GM21367 (cell line): ENCODE data around the gene SIM1.

Source experiments
- ATAC-seq: cut with Tn5 transposase; IDR thresholded peaks from one replicate; pipeline ENCODE4 v1.9.1; 2021; ENCODE audit not compliant: unreplicated experiment

The SIM1 gene

DNA sequence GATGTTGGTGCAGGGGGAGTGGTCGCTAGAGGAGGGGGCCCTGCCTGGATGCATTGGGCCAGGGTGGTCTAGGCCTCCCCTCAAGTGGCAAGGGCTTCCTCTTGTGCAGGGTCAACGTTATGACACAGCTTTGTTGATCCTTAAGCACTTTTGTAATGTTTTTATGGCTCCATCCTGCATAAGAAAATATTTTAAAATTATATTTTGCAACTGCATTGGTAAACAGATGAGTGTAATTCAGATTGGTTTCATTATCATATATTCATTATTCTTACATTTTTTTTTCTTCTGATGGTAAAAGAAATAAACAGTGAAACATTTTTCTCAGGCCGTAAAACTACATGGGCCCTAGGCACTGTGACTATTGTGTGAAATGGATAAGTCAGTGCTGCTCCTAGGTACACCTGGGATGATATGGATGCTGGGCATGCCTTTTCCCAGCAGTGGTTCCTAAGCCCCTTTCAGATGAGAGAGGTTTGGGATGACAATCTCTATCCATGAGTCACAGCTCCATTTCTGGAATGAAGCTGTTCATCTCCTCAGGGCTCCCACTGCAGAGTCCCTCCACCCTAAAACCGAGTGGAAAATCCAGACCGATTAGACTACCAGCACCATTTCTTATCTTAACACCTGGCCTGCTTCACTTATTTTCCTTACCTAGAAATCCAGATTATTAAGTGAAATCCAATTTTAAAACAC, 5.8 kb upstream of the SIM1 start:
- ATAC-seq = no peak

DNA sequence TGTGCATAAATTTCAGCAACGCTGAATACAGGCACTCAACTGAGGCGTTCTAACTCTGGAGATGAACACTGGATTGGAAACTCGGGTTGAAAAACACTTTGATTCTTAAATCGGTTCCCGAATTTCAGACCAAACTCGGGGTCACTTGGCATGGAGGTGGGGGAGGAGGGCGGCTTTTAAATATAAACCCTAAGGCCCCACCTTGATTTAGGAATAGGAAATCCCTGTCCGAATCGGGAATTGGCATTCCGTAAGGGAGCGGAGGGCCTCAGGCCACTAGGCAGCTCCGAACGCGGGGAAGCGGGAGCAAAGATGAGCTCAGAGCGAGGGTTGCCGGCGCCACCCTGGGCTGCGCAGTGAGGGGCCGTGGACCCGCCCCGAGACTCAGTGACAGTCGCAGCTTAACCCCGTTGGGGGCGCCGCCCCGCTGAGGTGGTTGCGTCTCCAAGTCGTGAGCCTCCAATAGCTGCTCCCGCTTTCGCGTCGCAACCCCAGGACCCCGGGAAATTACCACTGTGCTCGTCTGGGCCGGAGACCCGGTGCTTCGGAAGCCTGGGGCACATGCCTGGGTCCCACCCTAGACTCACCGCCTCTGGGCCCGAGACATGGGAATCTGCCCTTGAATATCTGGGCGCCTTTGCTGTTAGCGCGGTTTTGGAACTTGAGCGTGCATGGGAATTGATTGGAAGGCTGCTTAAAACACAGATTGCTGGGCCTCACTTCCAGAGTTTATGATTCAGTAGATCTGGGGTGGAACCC, 4.6 kb upstream of the SIM1 start:
- ATAC-seq = no peak

DNA sequence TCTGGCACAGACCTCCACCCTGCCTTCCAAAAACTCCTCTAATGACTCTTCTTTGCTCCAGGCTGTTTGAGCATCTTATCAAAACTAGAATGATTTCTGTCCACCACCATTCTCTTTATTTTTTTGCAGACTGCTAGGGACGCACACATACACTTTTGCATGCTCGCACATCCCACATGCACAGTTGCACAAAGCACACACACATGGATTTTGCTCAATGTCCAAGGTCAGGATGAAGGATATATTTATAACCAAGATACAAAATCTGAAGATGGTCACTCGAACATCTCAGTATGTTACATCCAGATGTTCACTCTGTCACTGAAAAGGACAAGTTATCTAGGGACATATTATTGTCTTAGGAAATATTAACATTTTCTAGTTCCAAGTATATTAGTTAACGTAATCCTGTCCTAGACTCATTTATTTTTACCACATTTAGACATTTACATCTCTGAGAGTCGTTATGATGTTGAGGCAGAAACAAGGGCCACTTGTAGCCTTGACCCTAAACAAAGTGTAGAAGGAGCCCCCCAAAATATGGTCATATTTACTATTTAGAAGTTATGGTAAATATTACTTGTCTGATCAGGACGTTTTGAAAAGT, 3.4 kb upstream of the SIM1 start:
- ATAC-seq = no peak

DNA sequence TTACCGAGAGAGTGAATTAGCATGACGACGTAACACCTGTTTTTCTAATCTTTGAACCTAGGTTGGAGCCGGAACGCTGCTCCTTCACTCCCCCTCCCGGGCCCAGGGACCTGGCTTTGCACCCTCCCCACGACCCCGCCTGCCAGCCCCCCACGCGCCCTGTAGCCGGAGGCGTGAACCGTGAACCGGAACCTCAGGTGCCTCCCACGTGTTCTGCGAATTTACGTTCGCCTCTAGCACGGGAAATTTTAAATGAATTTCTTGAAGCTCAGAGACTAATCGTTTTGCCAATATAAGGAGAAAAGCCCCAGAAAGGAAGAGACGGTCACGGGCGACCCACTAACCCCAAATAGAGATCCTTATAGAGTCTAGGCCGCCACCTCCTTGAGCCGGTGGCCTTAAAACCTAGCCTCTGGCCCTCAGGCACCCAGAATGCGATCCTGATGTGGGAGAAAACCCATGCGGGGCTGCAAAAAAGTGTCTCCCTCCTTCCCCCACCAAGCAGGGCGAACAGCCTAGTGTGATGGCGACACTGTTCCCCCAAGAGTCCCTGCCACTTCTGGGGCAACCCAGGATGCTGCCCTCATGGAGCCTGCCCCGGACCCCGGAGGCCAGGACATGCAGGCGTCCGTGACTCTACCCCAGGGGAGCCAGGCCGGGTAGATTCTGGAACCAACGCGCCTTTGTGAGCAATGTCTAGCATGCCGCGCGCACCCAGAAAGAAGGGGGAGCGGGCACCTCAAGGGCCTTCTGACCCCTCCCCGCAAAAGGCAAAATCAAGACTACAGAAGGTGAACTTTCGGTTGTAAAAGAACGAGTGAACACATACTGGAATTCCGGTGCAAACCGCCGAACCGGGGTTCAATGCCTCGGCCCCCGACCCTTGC, 2.7 kb upstream of the SIM1 start:
- no peak for ATAC-seq

DNA sequence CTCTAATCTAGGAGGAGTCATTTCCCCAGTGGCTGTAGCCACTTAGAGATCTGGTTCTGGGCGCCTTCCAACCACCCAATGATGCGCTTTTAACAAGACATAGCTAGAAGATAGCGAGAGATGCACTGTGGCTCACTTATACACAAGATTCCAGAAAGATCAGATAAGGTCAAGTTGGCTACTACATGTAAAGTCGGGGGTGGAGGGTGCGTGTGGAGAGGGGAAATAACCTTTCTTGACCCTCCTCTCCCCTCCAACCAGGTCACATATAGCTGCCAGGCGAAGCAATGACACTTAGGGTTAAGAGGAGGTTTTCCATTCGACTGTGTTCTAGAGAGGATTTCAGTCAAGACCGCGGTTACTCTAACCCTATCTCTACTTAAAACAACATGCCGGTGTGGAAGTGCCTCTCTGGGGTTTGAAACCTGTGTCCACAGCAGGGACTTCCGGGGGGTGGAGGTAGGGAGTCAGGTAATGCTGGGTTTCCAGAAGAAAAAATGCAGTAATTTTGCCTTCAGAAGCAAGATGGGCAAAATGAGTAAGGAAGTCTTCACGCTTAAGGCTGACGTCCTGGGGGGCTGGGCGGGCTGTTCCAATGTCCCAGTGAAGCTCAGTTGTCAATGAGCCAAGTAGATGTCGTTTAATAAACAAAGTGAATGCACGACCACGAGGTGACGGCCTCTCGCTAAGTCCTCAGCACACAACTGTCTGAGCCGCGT, 1.8 kb upstream of the SIM1 start:
- ATAC-seq = no peak

DNA sequence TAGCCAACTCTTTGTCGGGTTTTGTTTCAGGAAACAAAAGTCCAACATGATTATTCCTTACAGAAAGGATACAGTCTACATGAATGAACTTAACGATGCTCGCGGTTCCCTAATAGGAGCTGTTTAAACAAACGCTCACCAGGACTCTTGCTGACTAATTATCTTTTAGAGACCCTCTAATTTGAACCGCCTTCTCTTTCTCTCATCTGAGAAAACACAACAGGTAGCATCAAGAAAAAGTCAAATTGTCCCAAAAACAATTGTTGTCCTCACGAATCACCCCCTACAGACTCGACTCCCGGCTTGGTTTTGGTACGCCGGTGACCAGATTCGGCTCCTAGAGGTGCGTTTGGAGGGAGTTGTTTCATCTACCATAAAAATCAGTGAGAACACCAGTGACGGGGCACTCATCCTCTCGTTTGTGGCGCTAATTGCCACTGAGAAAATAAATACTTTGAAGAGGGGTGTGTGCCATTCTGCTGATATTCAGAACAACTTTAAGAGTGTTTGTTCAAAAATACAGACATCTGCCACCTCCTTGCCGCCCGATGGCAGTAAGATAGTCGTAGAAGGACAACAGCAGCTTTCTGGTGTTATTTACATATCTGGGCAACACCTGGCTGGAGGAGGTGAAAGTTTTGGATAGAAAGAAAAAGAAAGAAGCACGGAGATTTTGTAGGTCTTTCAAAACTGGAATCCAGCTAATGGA, 1.1 kb upstream of the SIM1 start:
- no peak for ATAC-seq

DNA sequence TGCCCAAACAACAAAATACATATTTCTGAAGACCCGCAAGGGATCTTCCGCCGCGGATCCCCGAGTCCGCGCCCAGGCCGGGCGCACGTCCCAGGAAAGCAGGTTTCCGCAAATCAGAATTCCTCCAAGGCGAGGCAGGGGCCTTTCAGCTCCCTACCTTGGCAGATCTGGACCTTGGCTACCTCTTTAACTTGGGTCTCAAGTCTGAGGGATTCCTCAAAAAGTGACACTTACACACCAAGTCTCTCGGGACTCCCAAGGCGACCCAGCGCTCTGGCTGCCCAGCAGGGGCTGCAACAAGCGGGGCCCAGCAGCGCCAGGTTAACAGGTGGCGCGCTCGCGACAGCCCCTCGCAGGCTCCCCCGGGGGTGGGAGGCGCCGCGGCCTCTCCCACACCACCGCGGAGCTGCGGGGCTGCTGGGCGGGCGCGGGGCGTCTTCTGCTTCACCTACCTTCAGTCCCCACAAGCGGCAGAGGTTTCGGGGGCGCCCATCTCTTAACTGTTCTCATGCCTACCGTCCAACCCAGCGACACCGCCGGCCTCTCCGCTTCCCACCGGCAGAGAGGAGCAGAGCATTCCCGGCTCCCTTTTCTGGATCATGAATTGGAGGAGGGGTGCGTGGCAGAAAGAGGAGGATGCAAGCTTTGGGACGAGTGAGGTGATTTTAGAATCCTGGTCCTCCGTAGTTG, 414 bp downstream of the SIM1 start:
- ATAC-seq = no peak

DNA sequence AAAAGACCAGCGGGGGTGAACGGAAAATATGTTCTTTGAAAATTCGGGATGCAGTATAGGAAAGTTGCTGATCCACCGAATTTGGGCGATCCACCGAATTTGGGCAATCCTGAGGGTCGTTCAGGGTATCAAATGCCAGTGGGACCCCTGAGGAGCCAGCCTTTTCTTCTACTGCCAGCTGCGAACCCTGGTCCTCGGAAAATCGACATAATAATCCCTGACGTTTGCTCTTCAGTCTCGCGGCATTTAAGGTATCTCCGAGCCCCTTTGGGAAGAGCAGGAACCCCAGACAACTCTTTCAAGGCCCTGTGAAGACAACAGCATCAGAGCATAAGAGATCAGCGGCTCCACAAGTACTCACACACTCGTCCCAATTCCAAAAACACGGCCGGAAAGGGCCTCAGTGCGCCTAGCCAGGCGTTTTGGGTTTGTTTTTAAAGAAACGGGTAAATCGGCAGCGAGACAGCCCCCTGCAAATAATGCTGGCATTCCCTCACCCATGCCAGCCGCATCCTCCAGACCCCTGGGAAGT, 1.0 kb downstream of the SIM1 start:
- no peak for ATAC-seq

DNA sequence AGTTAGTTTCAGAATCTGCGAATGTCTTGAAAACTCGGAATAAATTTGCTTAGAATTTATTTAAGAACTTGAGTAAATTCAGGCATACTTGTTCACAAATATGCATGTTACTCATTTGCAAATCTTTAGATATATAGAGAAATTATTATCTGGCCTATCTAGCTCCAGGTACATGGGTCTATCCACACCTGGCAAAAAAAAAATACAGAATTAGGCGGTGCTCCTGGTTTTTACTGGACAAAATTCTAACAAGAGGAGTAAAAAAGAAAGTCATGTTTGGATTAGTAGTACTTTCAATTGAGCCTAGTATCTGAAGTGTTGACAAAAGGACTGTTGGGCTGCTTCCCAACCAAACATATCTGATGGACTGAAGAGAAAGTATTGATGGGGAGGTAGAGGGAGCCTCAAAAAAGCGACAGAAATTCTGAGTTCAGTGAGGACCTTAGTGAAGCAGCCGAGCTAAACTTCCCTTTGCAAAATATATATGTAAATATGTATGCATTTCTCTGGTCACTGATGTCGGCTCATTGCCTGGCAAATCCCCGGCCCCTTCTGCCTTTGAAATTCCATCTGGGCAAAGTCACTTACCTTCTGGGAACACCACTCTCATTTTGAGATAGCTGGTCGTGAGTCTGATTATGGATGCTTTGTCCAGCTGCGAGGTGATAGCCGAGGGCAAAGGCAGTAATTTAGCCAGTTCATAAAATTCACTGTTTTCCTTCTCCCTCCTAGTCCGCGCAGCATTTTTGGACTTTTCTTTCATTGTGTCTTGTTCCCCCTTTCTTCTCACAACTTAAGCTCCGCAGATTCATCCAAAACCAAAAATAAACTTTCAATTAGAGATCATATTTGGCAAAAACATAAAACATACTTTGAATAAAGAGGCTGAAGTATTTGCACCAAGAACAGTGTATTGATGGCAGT, 1.8 kb downstream of the SIM1 start:
- no peak for ATAC-seq

DNA sequence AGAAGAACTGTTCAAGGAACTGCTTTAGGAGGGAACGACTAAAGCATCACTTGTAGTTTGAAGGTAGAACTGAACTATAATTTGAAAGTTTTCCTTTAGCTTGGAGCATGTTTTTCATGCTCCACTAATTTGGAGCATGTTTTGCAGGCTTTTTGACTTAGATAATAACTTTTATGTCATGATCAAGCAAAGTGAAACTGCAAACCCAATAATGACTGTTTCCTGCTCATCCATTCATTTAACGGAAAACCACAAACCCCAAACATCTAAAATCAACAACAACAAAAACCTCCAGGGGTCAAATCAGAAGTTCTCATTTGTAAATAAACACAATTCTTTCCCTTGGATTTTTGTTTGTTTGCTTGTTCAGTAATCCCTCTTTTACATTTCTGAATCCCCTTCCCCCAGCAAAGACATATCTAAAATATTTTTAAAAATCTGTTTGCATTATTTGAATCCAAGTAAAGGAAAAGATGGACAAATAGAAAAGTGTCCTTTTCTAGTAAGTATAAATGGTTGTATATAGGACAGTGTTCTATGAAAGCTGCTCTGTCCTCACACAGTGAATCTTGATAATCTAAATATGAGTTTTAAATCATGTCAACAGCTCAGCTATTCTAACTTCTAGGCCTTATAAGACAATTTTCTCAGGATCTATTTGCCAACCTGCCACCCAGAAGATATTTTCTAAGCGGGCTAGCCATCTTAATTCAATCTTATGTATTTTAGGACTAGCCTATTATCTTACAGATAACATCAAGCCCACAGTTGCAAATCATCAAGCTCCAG, 2.6 kb downstream of the SIM1 start:
- ATAC-seq = no peak

DNA sequence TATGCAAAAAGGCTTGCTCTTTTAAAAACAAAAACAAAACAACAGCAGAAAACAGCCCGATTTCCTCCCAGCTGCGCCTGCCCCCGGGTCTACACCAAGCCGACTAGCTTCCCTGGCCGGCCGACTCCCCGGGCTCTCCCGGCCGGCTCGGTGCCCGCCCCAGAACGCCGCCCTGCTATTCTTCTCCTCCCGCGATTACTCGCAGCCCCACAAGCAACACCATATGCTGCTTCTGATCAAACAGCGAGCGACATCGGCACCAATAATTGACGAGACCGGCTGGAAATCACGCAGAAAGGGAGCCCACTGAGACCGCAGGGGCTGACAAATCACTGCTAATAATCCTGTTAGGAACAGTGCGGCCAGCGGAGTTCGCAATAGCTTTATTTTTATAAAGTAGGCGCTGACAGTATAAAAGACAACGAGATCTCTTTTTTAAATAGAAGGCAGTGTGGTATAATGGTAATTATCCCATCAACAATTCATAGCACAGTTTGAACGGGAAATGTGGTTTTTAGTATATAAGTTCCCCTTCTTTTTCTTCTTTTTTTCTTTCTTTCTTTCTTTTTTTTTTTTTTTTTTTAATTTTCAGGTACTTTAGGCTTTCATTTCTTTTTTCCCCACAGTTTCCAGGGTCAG, 3.3 kb downstream of the SIM1 start:
- no peak for ATAC-seq

DNA sequence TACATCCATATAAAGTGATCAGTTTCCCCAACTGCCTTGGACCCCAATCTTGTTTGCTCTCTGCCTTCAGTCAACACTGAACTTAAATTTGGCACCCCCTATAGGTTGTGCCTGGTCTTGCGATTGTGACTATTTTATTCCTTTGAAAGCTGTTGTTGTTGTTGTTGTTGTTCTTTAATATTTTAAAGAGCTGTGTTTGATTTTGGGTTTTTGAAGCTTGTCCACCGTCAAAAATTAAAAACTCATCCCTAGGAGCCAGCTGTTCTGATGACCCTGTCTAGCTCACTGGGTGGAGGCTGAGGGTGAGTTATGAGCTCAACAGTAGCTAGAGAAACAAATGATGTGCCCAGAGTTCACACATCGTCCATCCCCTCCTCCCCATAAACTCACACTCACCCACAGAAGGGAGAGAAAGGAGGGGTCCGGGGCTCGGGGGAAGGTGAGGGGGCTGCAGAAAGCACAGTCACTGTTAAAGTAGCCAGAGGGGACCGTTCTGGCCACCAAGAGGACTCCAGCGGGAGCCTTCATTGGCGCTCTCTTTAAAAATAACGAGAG, 4.0 kb downstream of the SIM1 start:
- no peak for ATAC-seq

DNA sequence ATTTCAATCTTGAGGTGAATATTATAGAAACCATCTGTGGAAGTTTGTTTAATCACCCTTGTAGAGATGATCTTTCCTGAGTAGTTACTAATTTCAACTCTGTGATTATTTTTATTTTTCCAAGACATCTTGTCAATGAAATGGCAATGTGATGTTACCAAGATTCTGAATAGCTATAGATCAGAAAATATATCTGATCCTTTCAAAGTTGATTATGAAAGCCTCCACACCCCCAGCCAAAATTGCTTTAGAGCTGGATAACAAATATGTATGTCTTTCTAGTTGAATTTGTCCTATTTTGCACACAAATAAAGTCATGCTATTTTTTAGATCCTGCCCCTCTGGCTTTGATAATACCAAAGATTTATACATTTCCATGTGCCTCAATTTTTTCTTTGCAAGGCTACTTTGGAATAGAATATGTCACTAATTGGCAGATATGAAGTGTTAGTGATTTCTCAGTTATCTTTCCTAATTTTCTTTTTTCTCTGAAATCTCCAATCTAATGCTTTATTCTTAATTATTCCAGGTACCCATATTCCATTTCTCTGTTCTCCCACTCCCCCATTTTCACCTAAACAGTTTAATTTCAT, 5.0 kb downstream of the SIM1 start:
- ATAC-seq = no peak

DNA sequence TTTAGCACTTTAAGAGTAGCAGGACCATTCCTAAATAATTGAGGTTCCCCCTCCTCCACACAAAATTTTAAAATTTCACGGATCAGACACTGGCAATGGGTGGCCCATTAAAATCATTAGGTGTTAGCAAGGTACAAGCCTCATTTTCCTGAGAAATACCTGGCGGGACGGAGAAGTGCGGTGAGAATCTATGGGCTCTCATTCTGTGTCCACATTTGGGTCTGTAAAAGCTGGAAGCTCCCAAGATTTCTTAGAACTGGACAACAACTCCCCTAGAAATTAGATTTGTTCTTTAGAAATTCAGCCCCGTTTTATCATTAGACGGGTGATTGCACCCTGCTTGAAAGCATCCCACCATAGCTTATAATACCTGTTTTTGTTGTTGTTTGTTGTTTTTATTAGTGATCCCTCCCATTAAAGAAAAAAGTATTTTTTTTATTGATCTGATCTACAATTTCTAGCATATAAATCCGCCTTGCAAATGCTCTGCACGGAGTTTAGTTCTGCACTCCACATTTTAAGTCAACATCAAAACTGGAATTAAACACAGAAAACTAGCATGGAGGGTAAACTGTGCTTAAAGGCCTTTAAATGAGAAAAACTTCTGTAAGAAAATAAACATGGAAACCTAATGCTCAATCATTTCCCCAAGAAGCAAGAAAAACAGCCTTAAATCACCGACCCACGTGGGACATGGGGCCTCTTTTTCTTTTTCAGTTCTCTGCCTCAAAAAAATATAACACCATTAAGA, 5.7 kb downstream of the SIM1 start:
- no peak for ATAC-seq

DNA sequence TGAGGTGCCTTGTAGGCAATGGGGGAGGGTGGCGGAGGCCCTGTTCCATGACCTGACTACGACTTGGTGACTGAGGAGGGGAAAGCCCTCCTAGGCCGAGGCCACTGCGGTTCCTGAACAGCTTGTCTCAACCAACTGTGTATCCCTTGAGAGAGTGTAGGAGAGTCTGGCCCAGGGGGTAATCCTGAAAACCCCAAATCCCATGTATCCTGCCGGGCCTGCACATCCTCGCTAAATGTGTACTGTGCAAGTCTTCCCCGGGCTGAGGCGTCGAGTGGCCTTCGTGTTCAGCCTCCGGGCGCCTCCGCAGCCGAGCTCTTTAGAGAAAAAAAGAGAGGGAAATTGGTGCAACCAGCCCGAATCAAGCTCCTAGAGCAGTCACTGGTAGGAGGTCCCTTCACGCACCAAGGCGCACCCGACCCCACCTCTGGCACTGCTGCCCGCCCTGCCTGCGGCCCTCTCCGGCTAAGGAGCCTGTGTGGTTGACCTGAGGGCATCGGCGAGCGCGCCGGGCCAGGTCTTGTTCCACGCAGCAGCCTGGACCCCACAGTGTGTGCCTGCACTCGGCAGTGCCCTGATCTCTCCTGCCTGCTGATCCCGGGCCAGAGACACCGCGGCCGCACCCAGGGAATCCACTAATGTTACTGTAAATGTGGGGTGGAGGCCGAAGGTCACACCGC, 7.3 kb downstream of the SIM1 start:
- ATAC-seq = no peak
